GM12865 (cell line): ENCODE measurements around the gene BICDL1.

Source experiments
- DNase-seq: peaks from one replicate; pipeline ENCODE4 v3.0.0; 2010; ENCODE audit warnings: low read depth
- H3K4me3 ChIP-seq: 2 replicates; pipeline ENCODE4 v1.5.1; 2011; ENCODE audit warnings: mild to moderate bottlenecking, low read depth, low read length, control low read depth
- CTCF ChIP-seq: IDR thresholded peaks from 2 replicates; pipeline ENCODE4 v1.5.1; 2011; ENCODE audit warnings: low read length, control low read depth, low read depth, inconsistent platforms; ENCODE audit not compliant: insufficient read depth; ENCODE audit errors: missing control alignments

Gene BICDL1

DNA sequence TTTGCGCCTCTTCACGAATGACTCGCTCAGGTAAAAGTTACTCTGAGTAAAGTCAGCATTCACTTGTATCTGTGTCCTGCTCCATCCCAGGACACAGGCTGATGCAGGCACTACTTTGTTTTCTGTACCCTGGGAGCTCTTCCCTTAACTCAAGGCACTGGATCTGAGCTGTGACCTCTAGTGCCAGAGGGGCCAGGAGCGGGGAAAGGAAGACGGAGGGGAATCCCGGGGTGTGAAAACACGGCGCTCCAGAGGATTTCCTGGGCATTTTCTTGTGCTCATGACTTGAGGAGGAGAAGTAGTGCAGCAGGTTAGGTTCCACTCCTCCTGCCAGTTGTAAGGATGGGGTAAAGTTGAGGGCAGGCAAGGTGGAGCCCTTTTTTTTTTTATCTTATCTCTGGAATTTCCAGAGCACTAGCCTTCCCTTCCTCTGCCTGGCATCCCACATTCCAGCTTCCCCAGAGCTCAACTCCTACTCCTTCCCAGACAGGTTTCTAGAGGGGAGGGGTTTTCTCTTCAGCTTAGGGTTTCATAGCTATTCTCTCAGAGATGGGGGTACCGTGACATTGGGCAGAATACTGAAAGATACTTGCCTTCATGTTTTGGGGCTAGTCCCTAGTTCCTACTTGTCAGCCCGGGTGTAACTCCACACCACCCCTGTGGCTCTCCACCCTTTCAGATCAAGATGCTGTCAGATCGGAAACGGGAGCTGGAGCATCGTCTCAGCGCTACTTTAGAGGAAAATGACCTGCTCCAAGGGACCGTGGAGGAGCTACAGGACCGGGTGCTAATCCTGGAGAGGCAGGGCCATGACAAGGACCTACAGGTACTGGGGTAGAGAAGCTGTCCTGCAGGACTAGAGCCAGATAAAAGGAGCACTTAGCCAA lies 75.3 kb downstream of the BICDL1 start:
- H3K4me3 ChIP-seq = no peak overlapping the region
- no peak for TF ChIP-seq CTCF
- DNase-seq = no peak

GRCh38 chr12:120065472-120065871 lies 76.4 kb downstream of the BICDL1 start:
- H3K4me3 ChIP-seq = no peak overlapping the region
- DNase-seq = no peak
- no peak for TF ChIP-seq CTCF

DNA sequence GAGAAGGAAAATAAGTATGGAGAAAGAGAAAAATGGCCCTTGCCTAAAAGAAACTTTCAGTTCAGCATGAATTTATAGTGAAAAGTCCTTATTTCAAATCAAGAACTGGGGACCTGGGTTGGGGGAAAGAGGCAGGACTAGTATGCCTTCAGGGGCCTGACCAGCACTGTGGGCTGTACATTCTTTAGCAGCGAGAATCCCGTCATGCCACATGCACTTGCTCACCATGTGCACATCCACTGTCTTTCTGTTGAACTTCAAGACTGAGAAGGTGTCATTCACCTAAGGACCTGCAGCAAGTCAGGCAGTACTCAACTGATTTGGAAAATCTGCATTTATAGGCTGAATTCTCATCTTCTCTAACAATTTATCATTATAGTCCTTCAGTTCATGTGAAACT lies 77.3 kb downstream of the BICDL1 start:
- no peak for DNase-seq
- TF ChIP-seq CTCF = no peak
- no peak overlapping the region for H3K4me3 ChIP-seq

GRCh38 chr12:120067084-120067869 lies 78.2 kb downstream of the BICDL1 start:
- no peak overlapping the region for H3K4me3 ChIP-seq
- no peak for TF ChIP-seq CTCF
- DNase-seq = no peak

DNA sequence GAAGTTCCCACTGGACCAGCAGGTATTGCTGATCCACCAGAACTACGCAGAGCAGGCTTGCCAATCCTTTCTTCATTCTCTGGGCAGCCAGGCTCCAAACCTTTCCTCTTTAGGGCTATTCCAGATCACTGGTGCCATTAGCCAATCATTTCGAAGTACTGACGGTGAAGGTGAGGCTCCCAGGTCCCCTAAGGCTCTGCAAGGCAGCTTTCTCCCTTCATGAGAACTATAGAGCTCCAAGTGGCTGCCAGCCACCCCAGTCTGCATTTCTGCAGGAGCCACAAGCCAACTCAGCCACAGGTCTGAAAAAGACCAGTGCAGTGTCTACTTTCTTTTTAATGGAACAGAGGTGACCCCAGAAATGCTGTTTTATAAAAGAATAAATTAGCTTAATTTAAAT lies 78.9 kb downstream of the BICDL1 start:
- TF ChIP-seq CTCF = no peak
- H3K4me3 ChIP-seq = no peak overlapping the region
- no peak for DNase-seq

DNA sequence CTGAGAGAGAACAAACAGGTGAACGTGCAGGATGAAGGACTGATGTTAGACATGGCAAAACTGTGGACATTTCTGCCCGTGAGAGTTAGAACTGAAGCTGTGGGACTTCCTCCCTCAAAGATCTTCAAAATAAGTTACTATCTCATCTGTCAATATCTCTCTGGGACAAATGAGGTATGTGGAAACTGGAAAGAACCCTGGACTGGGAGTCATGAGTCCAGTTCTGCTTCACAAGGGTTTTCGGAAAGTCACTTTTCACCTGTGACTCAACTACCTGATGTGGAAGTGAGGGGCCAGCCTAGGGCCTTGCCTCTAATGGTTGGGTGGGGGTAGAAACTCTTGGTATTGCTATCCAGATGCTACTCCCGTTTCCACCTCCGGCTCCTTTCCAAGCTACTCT lies 80.2 kb downstream of the BICDL1 start:
- H3K4me3 ChIP-seq = no peak overlapping the region
- DNase-seq = no peak
- no peak for TF ChIP-seq CTCF
